Testis (tissue), 3 donors: ENCODE measurements around the gene COMMD7. TPM values are rescaled to one million over a fixed set of nuclear protein-coding genes. Genes with fewer than 3 reads are reported as not detected.
A peak's percentile ranks its signal among the peaks of the same experiment; 100 is the strongest.

Source experiments
- DNase-seq: peaks from one replicate; pipeline ENCODE4 v3.0.0-alpha.2; 2019
- H3K27ac ChIP-seq, 2 donors: fragments of 200-600 bp; sonication (generic); one replicate each; pipeline ENCODE4 v1.5.1; 2019
- H3K27me3 ChIP-seq: fragments of 200-600 bp; sonication (generic); one replicate; pipeline ENCODE4 v1.5.1; 2019
- H3K36me3 ChIP-seq: fragments of 200-600 bp; sonication (generic); one replicate; pipeline ENCODE4 v1.5.1; 2017; ENCODE audit warnings: low read depth; ENCODE audit errors: missing control alignments
- H3K4me1 ChIP-seq: fragments of 200-600 bp; sonication (generic); one replicate; pipeline ENCODE4 v1.5.1; 2019
- H3K4me3 ChIP-seq, 2 donors: fragments of 200-600 bp; sonication (generic); one replicate each; pipeline ENCODE4 v1.5.1; 2017 to 2019
- H3K9me3 ChIP-seq: fragments of 200-600 bp; sonication (generic); one replicate; pipeline ENCODE4 v1.5.1; 2017
- POLR2A ChIP-seq: fragments of 450-650 bp; IDR thresholded peaks from one replicate; pipeline ENCODE4 v1.6.1; 2017; ENCODE audit warnings: antibody characterized with exemption, mild to moderate bottlenecking, moderate library complexity
- WGBS, 2 donors: methylation state at CpG; one replicate each; pipeline ENCODE4 v1.1.5; 2018; 5-methylcytosine and 5-hydroxymethylcytosine counted together
- intact Hi-C: fragments of 100-400 bp; cut with DNase I; formaldehyde crosslinking; loops from one replicate; pipeline ENCODE4 v1.15.1; 2023; ENCODE audit warnings: low total_unique reads
- polyA plus RNA-seq: library from polyadenylated mRNA; stranded (reverse); fragments of 350-450 nt; fragmentation: Illumina TruSeq; extraction: RNeasy Lipid Tissue Mini Kit (QIAGEN cat#74804); gene quantifications from one replicate; pipeline ENCODE4 v1.2.3, GENCODE V29; 2014; ENCODE audit warnings: low read depth, low replicate concordance; ENCODE audit not compliant: insufficient read depth
- total RNA-seq, 2 donors: library from RNA; depleted of rRNA; stranded (reverse); fragments of >200 nt; gene quantifications; one replicate each; pipeline ENCODE4 v1.2.3, GENCODE V29; 2016
- TF ChIP-seq, protein P1 (sequence below), 3 experiments: fragments of 450-650 bp in 2 of 3; fragments of 200-600 bp in 1 of 3; sonication (generic) in 1 of 3; IDR thresholded peaks; one replicate each; pipeline ENCODE4 v1.5.1; 2016 to 2019; ENCODE audit warnings: antibody characterized with exemption in 3 of 3, mild to moderate bottlenecking in 2 of 3, moderate library complexity in 1 of 3

Gene COMMD7
- total and polyA plus RNA-seq, 3 donors from 2014 or later: 18.0 to 26.0 (median 21.8) TPM

DNA sequence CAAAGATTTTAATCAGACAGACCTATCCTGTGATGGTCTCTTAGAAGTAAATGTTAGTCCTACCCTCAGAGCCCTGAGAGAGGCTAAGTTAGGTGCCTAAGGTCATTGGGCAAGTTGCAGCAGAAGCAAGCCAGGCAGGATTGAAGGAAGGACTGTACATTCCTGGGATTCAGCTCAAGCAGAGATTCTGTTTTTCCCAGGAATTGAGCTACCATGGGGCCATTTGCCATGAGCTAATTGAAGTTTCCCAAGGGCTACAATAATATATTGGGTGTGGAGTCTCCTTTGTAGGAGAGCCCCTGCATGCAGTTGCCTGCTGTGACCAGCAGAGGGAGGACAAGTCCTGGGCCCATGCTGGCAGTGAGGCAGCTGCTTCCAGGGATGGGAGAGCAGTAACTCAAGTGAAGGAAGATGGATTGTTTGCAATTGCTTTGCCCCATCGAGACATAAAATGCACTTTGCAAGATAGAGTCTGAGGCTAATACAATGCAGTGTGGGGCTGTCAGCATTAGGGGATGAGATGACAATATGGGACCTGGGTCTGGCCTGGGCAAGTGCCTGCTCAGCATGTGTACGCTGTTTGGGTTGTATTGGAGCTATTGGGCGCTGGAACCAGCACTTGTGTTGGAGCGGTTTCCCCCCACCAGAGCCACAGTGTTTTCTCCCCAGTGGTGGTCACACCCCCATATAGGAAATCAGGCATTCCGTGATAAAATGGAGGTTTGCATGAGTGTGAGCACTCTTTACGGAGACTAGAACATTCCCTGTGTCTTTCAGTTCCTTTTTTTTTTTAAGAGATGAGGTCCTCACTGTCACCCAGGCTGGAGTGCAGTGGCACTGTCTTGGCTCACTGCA lies 46.9 kb upstream of the COMMD7 start:
- no peak for TF ChIP-seq POLR2A
- TF ChIP-seq, protein P1, sequence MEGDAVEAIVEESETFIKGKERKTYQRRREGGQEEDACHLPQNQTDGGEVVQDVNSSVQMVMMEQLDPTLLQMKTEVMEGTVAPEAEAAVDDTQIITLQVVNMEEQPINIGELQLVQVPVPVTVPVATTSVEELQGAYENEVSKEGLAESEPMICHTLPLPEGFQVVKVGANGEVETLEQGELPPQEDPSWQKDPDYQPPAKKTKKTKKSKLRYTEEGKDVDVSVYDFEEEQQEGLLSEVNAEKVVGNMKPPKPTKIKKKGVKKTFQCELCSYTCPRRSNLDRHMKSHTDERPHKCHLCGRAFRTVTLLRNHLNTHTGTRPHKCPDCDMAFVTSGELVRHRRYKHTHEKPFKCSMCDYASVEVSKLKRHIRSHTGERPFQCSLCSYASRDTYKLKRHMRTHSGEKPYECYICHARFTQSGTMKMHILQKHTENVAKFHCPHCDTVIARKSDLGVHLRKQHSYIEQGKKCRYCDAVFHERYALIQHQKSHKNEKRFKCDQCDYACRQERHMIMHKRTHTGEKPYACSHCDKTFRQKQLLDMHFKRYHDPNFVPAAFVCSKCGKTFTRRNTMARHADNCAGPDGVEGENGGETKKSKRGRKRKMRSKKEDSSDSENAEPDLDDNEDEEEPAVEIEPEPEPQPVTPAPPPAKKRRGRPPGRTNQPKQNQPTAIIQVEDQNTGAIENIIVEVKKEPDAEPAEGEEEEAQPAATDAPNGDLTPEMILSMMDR (IDR thresholded peaks at IDR 0.05): peak; percentile 96 to 99 (median 97)
- Histone ChIP-seq H3K4me1 (peaks cover 4% of the 10 kb centered on the region), H3K27ac (no peak overlapping the region), H3K36me3 (no peaks in the 10 kb centered on the region), H3K9me3 (no peaks in the 10 kb centered on the region), H3K27me3 (no peaks in the 10 kb centered on the region), H3K4me3 (no peak overlapping the region)
- intact Hi-C loops: no loop called here
- 70 to 85% methylated on average over 6 of the region's 6 CpGs for WGBS, 2 donors
- DNase-seq: peak; percentile 86

DNA sequence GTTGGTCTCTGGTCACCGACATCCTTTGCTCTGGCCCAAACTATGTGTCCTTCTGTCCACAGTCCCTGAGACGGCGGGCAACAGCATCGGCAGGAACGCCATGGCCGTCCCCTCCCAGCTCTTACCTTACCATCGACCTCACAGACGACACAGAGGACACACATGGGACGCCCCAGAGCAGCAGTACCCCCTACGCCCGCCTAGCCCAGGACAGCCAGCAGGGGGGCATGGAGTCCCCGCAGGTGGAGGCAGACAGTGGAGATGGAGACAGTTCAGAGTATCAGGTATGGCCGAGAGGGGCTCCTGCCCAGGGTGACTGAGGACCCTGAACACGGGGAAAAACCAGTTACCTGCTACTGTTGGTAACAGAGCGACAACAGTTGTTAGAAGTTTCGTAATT lies 43.9 kb upstream of the COMMD7 start:
- Histone ChIP-seq H3K4me3 (no peak overlapping the region), H3K27me3 (no peaks in the 10 kb centered on the region), H3K27ac (no peak overlapping the region), H3K9me3 (no peaks in the 10 kb centered on the region), H3K36me3 (no peaks in the 10 kb centered on the region), H3K4me1 (no peaks in the 10 kb centered on the region)
- WGBS, 2 donors: 93 to 97% methylated on average over 9 to 16 of the region's 16 CpGs
- intact Hi-C loops: no loop called here
- TF ChIP-seq POLR2A: no peak
- TF ChIP-seq, protein P1 (IDR thresholded peaks at IDR 0.05): no peak
- DNase-seq: no peak

DNA sequence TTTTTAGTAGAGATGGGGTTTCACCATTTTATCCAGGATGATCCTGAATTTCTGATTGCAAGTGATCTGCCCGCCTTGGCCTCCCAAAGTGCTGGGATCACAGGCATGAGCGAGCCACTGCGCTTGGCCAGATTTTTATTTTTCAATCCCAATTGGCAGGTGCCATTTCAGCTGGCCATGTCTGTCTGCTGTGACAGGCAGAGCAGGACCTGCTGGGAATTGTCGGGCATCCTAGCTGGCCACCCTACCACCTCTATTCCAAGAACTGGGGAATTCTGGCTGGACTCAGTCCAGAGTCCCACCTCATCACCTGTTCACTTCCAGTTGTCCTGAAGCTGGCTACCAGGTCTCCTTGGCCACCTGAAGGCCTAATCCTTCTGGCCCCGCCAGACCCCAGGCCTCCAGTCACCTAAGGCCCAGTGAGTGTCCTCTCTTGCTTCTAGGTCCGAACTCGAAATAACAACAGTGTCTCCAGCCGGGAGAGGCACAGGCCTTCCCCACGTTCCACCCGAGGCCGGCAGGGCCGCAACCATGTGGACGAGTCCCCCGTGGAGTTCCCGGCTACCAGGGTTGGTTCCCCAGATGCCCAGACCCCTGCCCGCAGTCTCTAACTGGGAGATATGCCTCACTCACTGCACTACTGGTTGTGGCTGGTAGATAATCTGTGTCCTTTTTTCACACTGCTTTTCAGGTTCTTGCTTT lies 42.9 kb upstream of the COMMD7 start:
- intact Hi-C loops: no loop called here
- Histone ChIP-seq H3K9me3 (no peaks in the 10 kb centered on the region), H3K27me3 (no peaks in the 10 kb centered on the region), H3K36me3 (no peaks in the 10 kb centered on the region), H3K27ac (no peak overlapping the region), H3K4me1 (no peaks in the 10 kb centered on the region), H3K4me3 (no peak overlapping the region)
- 93 to 96% methylated on average over 15 to 16 of the region's 16 CpGs for WGBS, 2 donors
- no peak for DNase-seq
- TF ChIP-seq, protein P1 (IDR thresholded peaks at IDR 0.05): no peak
- TF ChIP-seq POLR2A: no peak

DNA sequence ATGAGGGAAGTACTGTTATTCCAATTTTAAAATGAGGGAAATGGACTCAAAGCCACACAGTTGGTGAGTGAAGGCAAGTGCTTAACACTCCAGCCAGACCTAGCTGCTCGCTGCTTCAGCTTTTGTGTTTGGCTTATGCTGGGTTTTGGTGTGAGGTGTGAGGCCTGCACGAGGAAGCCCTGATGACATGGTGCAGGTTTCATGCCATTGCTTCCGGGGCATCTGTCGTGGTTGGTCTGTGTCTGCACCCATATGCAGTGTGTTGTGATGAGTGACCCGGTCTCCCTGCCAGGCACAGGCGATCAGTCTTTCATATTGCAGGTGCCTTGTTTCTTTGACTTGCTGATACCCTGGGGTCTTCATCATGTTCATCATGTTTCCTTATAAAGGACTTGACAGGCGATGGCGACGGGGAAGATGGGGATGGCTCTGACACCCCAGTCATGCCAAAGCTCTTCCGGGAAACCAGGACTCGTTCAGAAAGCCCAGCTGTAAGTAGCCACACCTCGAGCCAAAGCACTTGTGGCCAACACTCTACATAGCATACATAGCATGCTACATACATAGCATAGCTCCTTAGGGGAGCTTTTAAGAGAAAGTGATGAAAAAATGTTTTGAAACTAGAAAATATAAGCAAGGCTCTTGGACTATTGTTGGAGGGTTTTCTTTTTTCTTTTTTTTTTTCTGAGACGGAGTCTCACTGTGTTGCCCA lies 41.3 kb upstream of the COMMD7 start:
- Histone ChIP-seq H3K4me3 (no peak overlapping the region), H3K27ac (no peak overlapping the region), H3K27me3 (no peaks in the 10 kb centered on the region), H3K36me3 (no peaks in the 10 kb centered on the region), H3K4me1 (no peaks in the 10 kb centered on the region), H3K9me3 (no peaks in the 10 kb centered on the region)
- DNase-seq: no peak
- no peak for TF ChIP-seq POLR2A
- TF ChIP-seq, protein P1 (IDR thresholded peaks at IDR 0.05): no peak
- intact Hi-C loops: no loop called here
- 91 to 93% methylated on average over 13 of the region's 13 CpGs for WGBS, 2 donors
